Measurements from ENCODE around the gene LENEP.
A peak's percentile ranks its signal among the peaks of the same experiment; 100 is the strongest.

The LENEP gene

GRCh38 chr1:154958036-154958435, 35.4 kb upstream of the LENEP start:
- ChIA-PET CTCF (interaction anchor here (0.6 to 5.5 kb wide), 4 partner anchors 17 to 102 kb away, joined by 4 to 70 read pairs (median 48); partner anchors contain the start of gene LENEP), POLR2A (interaction anchor here (0.5 kb wide), 1 partner anchor 16 kb away, joined by 4 read pairs; no protein-coding TSS in a partner anchor)
- no peak for TF ChIP-seq CTCF (IDR thresholded peaks at IDR 0.05; ENCODE audit: insufficient read depth, low read length, missing control alignments)
- DNase-seq (ENCODE audit: low read depth, low spot score), result no peak
- no peak overlapping the region for H3K4me3 ChIP-seq (ENCODE audit: low read depth, low read length)

GRCh38 chr1:154958681-154959425, 34.5 kb upstream of the LENEP start:
- TF ChIP-seq CTCF (IDR thresholded peaks at IDR 0.05; ENCODE audit: insufficient read depth, low read length, missing control alignments), result no peak
- ChIA-PET CTCF (interaction anchor here (0.6 to 5.5 kb wide), 4 partner anchors 18 to 101 kb away, joined by 4 to 62 read pairs (median 18); partner anchors contain the start of gene LENEP), POLR2A (interaction anchor here (0.5 to 0.8 kb wide), 2 partner anchors 15 to 25 kb away, joined by 3 to 4 read pairs; no protein-coding TSS in a partner anchor)
- DNase-seq (ENCODE audit: low read depth, low spot score), result no peak
- no peak overlapping the region for H3K4me3 ChIP-seq (ENCODE audit: low read depth, low read length)

GRCh38 chr1:154959426-154959780, 34.0 kb upstream of the LENEP start:
- H3K4me3 ChIP-seq (ENCODE audit: low read depth, low read length), result no peak overlapping the region
- TF ChIP-seq CTCF (IDR thresholded peaks at IDR 0.05; ENCODE audit: insufficient read depth, low read length, missing control alignments), result no peak
- ChIA-PET POLR2A (interaction anchor here (0.6 kb wide), 1 partner anchor 1016 kb away, joined by 3 read pairs; no protein-coding TSS in a partner anchor), CTCF (interaction anchor here (0.8 to 5.0 kb wide), 3 partner anchors 37 to 84 kb away, joined by 3 to 62 read pairs (median 4); partner anchors contain the start of gene LENEP)
- no peak for DNase-seq (ENCODE audit: low read depth, low spot score)

- ChIA-PET CTCF (interaction anchor here (0.7 to 5.0 kb wide), 15 partner anchors 11 to 401 kb away, joined by 3 to 62 read pairs (median 4); partner anchors contain the start of genes CKS1B, LENEP, SHC1 and ZBTB7B), POLR2A (interaction anchor here (0.7 to 3.9 kb wide), 7 partner anchors 11 to 402 kb away, joined by 3 to 74 read pairs (median 5); partner anchors contain the start of genes FLAD1 and SHC1)
- no peak for DNase-seq (ENCODE audit: low read depth, low spot score)
- TF ChIP-seq CTCF (IDR thresholded peaks at IDR 0.05; ENCODE audit: insufficient read depth, low read length, missing control alignments), result no peak
- peak overlapping the region; percentile 74 for H3K4me3 ChIP-seq (ENCODE audit: low read depth, low read length)
Measured at GRCh38 chr1:154960446-154961136, 32.8 kb upstream of the LENEP start.

GRCh38 chr1:154961207-154962155, 31.9 kb upstream of the LENEP start, which contains the start of gene PYGO2:
PYGO2 (minus strand) TSS chr1:154961782; CDS start chr1:154961576, 206 bp downstream.
- peak; percentile 38 for TF ChIP-seq CTCF (IDR thresholded peaks at IDR 0.05; ENCODE audit: insufficient read depth, low read length, missing control alignments)
- POLR2A ChIA-PET, result interaction anchor here (0.9 to 3.9 kb wide), 8 partner anchors 10 to 403 kb away, joined by 3 to 74 read pairs (median 4); partner anchors contain the start of gene SHC1
- CTCF ChIA-PET, result interaction anchor here (0.6 to 5.0 kb wide), 22 partner anchors 9 to 402 kb away, joined by 3 to 62 read pairs (median 3); partner anchors contain the start of genes CKS1B, LENEP, SHC1 and ZBTB7B
- H3K4me3 ChIP-seq (ENCODE audit: low read depth, low read length), result peak within 1 kb of the TSS; percentile 74
- no peak for DNase-seq (ENCODE audit: low read depth, low spot score)
